IPS-18a (cell line): Measurements from ENCODE around the gene ARHGAP21.
A peak's percentile ranks its signal among the peaks of the same experiment; 100 is the strongest.
"Not testable (repeated sequence)": the region's sequence is repeated elsewhere in the genome, so short reads cannot be mapped to it uniquely, and the experiment has no call there.

ENCODE experiments used
- H3K27ac ChIP-seq: one replicate; pipeline ENCODE4 v1.5.1; 2013; ENCODE audit warnings: low read length
- H3K27me3 ChIP-seq: one replicate; pipeline ENCODE4 v1.6.1; 2013; ENCODE audit warnings: mild to moderate bottlenecking, low read length; ENCODE audit not compliant: control insufficient read depth, insufficient read depth
- H3K36me3 ChIP-seq: one replicate; pipeline ENCODE4 v1.6.1; 2013; ENCODE audit warnings: low read depth, low read length; ENCODE audit not compliant: control insufficient read depth
- H3K4me1 ChIP-seq: one replicate; pipeline ENCODE4 v1.6.1; 2013; ENCODE audit warnings: low read depth, low read length; ENCODE audit not compliant: control insufficient read depth
- H3K4me3 ChIP-seq: one replicate; pipeline ENCODE4 v1.5.1; 2013; ENCODE audit warnings: low read length
- H3K9ac ChIP-seq: one replicate; pipeline ENCODE4 v1.6.1; 2013; ENCODE audit warnings: mild to moderate bottlenecking, low read length, moderate library complexity
- H3K9me3 ChIP-seq: one replicate; pipeline ENCODE4 v1.6.1; 2013; ENCODE audit warnings: low read depth, low read length; ENCODE audit not compliant: control insufficient read depth

ARHGAP21 gene

GRCh38 chr10:24723788-24724380 lies at the start of gene ARHGAP21:
Gene ARHGAP21, minus strand, starts transcription at chr10:24723887. Its CDS starts 1,988 bp downstream, at chr10:24721899.
- Histone ChIP-seq H3K36me3 (no peaks in the 10 kb centered on the region), H3K9me3 (no peaks in the 10 kb centered on the region), H3K9ac (peak within 1 kb of the TSS; percentile 86), H3K27me3 (peaks cover 41% of the 10 kb centered on the region), H3K4me3 (peak within 1 kb of the TSS; percentile 96), H3K4me1 (peaks cover 35% of the 10 kb centered on the region), H3K27ac (peak within 1 kb of the TSS; percentile 64)

- H3K4me3 ChIP-seq = no peak overlapping the region
- H3K36me3 ChIP-seq = no peaks in the 10 kb centered on the region
- no peaks in the 10 kb centered on the region for H3K4me1 ChIP-seq
- no peak overlapping the region for H3K27ac ChIP-seq
- H3K9ac ChIP-seq = no peak overlapping the region
- H3K9me3 ChIP-seq = no peaks in the 10 kb centered on the region
- H3K27me3 ChIP-seq = no peaks in the 10 kb centered on the region
Measured at GRCh38 chr10:24771943-24772694, 48.4 kb upstream of the ARHGAP21 start.

- H3K4me1 ChIP-seq = peaks cover 14% of the 10 kb centered on the region
- not testable (repeated sequence) for H3K9ac ChIP-seq, H3K9me3 ChIP-seq, H3K36me3 ChIP-seq, H3K4me3 ChIP-seq, H3K27me3 ChIP-seq, H3K27ac ChIP-seq
Measured at GRCh38 chr10:24764991-24765390, 41.3 kb upstream of the ARHGAP21 start.

- Histone ChIP-seq H3K36me3 (no peaks in the 10 kb centered on the region), H3K9me3 (peaks cover 3% of the 10 kb centered on the region), H3K27me3 (no peaks in the 10 kb centered on the region), H3K4me3 (peak overlapping the region; percentile 25), H3K27ac (peak overlapping the region; percentile 59), H3K9ac (no peak overlapping the region), H3K4me1 (peaks cover 14% of the 10 kb centered on the region)
Measured at GRCh38 chr10:24762966-24763623, 39.4 kb upstream of the ARHGAP21 start.

GRCh38 chr10:24762161-24762924 lies 38.7 kb upstream of the ARHGAP21 start:
- peaks cover 14% of the 10 kb centered on the region for H3K4me1 ChIP-seq
- H3K27ac ChIP-seq = peak overlapping the region; percentile 59
- no peak overlapping the region for H3K9ac ChIP-seq
- H3K36me3 ChIP-seq = no peaks in the 10 kb centered on the region
- H3K4me3 ChIP-seq = no peak overlapping the region
- no peaks in the 10 kb centered on the region for H3K27me3 ChIP-seq
- H3K9me3 ChIP-seq = peaks cover 3% of the 10 kb centered on the region

- no peak overlapping the region for H3K27ac ChIP-seq
- no peak overlapping the region for H3K4me3 ChIP-seq
- H3K36me3 ChIP-seq = no peaks in the 10 kb centered on the region
- no peaks in the 10 kb centered on the region for H3K9me3 ChIP-seq
- H3K4me1 ChIP-seq = peaks cover 14% of the 10 kb centered on the region
- H3K27me3 ChIP-seq = no peaks in the 10 kb centered on the region
- no peak overlapping the region for H3K9ac ChIP-seq
Measured at GRCh38 chr10:24759672-24760071, 36.0 kb upstream of the ARHGAP21 start.

GRCh38 chr10:24758254-24758653 lies 34.6 kb upstream of the ARHGAP21 start:
- not testable (repeated sequence) for H3K27ac ChIP-seq, H3K4me3 ChIP-seq, H3K9me3 ChIP-seq, H3K27me3 ChIP-seq, H3K9ac ChIP-seq, H3K36me3 ChIP-seq
- H3K4me1 ChIP-seq = peaks cover 12% of the 10 kb centered on the region

GRCh38 chr10:24756283-24756682 lies 32.6 kb upstream of the ARHGAP21 start:
- Histone ChIP-seq H3K4me1 (no peaks in the 10 kb centered on the region), H3K9me3 (no peaks in the 10 kb centered on the region), H3K27ac (no peak overlapping the region), H3K27me3 (no peaks in the 10 kb centered on the region), H3K4me3 (no peak overlapping the region), H3K36me3 (no peaks in the 10 kb centered on the region), H3K9ac (no peak overlapping the region)

- no peak overlapping the region for H3K9ac ChIP-seq
- H3K27me3 ChIP-seq = no peaks in the 10 kb centered on the region
Measured at GRCh38 chr10:24751716-24752115, 28.0 kb upstream of the ARHGAP21 start.

GRCh38 chr10:24750695-24751094 lies 27.0 kb upstream of the ARHGAP21 start:
- no peak overlapping the region for H3K27ac ChIP-seq
- no peaks in the 10 kb centered on the region for H3K9me3 ChIP-seq
- no peaks in the 10 kb centered on the region for H3K27me3 ChIP-seq
- no peaks in the 10 kb centered on the region for H3K4me1 ChIP-seq
- no peaks in the 10 kb centered on the region for H3K36me3 ChIP-seq
- no peak overlapping the region for H3K9ac ChIP-seq
- H3K4me3 ChIP-seq = no peak overlapping the region

More at GRCh38 chr10:24751716-24752115, 28.0 kb upstream of the ARHGAP21 start:
- no peaks in the 10 kb centered on the region for H3K4me1 ChIP-seq
- H3K27ac ChIP-seq = no peak overlapping the region
- no peaks in the 10 kb centered on the region for H3K36me3 ChIP-seq
- H3K9me3 ChIP-seq = no peaks in the 10 kb centered on the region
- H3K4me3 ChIP-seq = no peak overlapping the region

GRCh38 chr10:24748214-24748613 lies 24.5 kb upstream of the ARHGAP21 start:
- no peaks in the 10 kb centered on the region for H3K4me1 ChIP-seq
- H3K9me3 ChIP-seq = no peaks in the 10 kb centered on the region
- no peaks in the 10 kb centered on the region for H3K36me3 ChIP-seq
- no peaks in the 10 kb centered on the region for H3K27me3 ChIP-seq
- H3K27ac ChIP-seq = no peak overlapping the region
- H3K9ac ChIP-seq = no peak overlapping the region
- H3K4me3 ChIP-seq = no peak overlapping the region
